ENCODE results near the gene FOXJ3. TPM values are rescaled to one million over a fixed set of nuclear protein-coding genes. Genes with fewer than 3 reads are reported as not detected.

Gene FOXJ3
- total RNA-seq, 2 donors from 2014 or later = 36.7 to 38.6 TPM

- DNase-seq (ENCODE audit: low spot score) = no peak
- H3K9me3 ChIP-seq = no peaks in the 10 kb centered on the region
- H3K36me3 ChIP-seq = no peaks in the 10 kb centered on the region
Observed at GRCh38 chr1:42128964-42129363, 206.1 kb downstream of the FOXJ3 start.

GRCh38 chr1:42128499-42128898, 206.5 kb downstream of the FOXJ3 start:
- Histone ChIP-seq H3K4me1 (no peaks in the 10 kb centered on the region), H3K27ac (no peak overlapping the region), H3K27me3 (no peaks in the 10 kb centered on the region), H3K36me3 (no peaks in the 10 kb centered on the region), H3K4me3 (no peak overlapping the region), H3K9me3 (no peaks in the 10 kb centered on the region)
- no peak for DNase-seq (ENCODE audit: low spot score)
- TF ChIP-seq CTCF (IDR thresholded peaks at IDR 0.05) = no peak

More at GRCh38 chr1:42128964-42129363, 206.1 kb downstream of the FOXJ3 start:
- no peaks in the 10 kb centered on the region for H3K27me3 ChIP-seq
- no peaks in the 10 kb centered on the region for H3K4me1 ChIP-seq
- no peak overlapping the region for H3K27ac ChIP-seq
- no peak overlapping the region for H3K4me3 ChIP-seq
- TF ChIP-seq CTCF (IDR thresholded peaks at IDR 0.05) = no peak

GRCh38 chr1:42127767-42128166, 207.3 kb downstream of the FOXJ3 start:
- no peak for TF ChIP-seq CTCF (IDR thresholded peaks at IDR 0.05)
- no peaks in the 10 kb centered on the region for H3K4me1 ChIP-seq

More at GRCh38 chr1:42127767-42128166, 207.3 kb downstream of the FOXJ3 start:
- no peaks in the 10 kb centered on the region for H3K36me3 ChIP-seq
- H3K27ac ChIP-seq = no peak overlapping the region
- H3K9me3 ChIP-seq = no peaks in the 10 kb centered on the region
- H3K4me3 ChIP-seq = no peak overlapping the region
- DNase-seq (ENCODE audit: low spot score) = no peak
- no peaks in the 10 kb centered on the region for H3K27me3 ChIP-seq

Other genes with a start within 250 kb of the FOXJ3 start
- gene GUCA2B, start 181.8 kb downstream of the FOXJ3 start, total RNA-seq = not detected
- gene GUCA2A, start 170.5 kb downstream of the FOXJ3 start, total RNA-seq = not detected
- gene RIMKLA, start 45.6 kb upstream of the FOXJ3 start, total RNA-seq = 1 to 10 TPM; 3.8 to 4.7 TPM
- gene ZMYND12, start 120.8 kb upstream of the FOXJ3 start, total RNA-seq = 1 to 10 TPM in 1 of 2 donors, under 1 TPM in 1; 0.26 to 3.4 TPM
- 10 to 100 TPM; 36.8 to 42.6 TPM for gene PPCS, start 121.3 kb upstream of the FOXJ3 start, total RNA-seq
- gene CCDC30, start 128.1 kb upstream of the FOXJ3 start, total RNA-seq = under 1 TPM; 0.47 to 0.63 TPM